Spinal cord (tissue), 10 donors: ENCODE data around the gene CNOT10. TPM values are rescaled to one million over a fixed set of nuclear protein-coding genes. Genes with fewer than 3 reads are reported as not detected.

Source experiments
- DNase-seq, 6 donors: peaks; one replicate each; pipeline versions ENCODE4 v3.0.0 to v3.0.0-alpha.2; 2013 to 2015; ENCODE audit warnings: low spot score in 6 of 6, low read depth in 4 of 6
- H3K27ac ChIP-seq: one replicate; pipeline ENCODE4 v1.5.1; 2013; ENCODE audit warnings: low read depth, low read length, control low read depth
- H3K27me3 ChIP-seq: one replicate; pipeline ENCODE4 v1.6.1; 2013; ENCODE audit warnings: low read length; ENCODE audit not compliant: control insufficient read depth, insufficient read depth
- H3K36me3 ChIP-seq: one replicate; pipeline ENCODE4 v1.6.1; 2013; ENCODE audit warnings: low read length; ENCODE audit not compliant: control insufficient read depth, insufficient read depth
- H3K4me1 ChIP-seq: one replicate; pipeline ENCODE4 v1.6.1; 2013; ENCODE audit warnings: low read length; ENCODE audit not compliant: control insufficient read depth, insufficient read depth
- H3K4me3 ChIP-seq: one replicate; pipeline ENCODE4 v1.5.1; 2013; ENCODE audit warnings: low read depth, low read length, control low read depth
- H3K9me3 ChIP-seq: one replicate; pipeline ENCODE4 v1.6.1; 2013; ENCODE audit warnings: low read length; ENCODE audit not compliant: control insufficient read depth, insufficient read depth
- WGBS: methylation state at CpG from one replicate; pipeline ENCODE4 v1.1.5; 2013; ENCODE audit warnings: missing lambda C conversion rate; ENCODE audit not compliant: insufficient coverage; 5-methylcytosine and 5-hydroxymethylcytosine counted together
- polyA plus RNA-seq, 2 donors: library from polyadenylated mRNA; unstranded; fragments of 120-200 nt; gene quantifications; one replicate each; pipeline ENCODE4 v1.2.1, GENCODE V29; 2013; ENCODE audit not compliant: insufficient read length in 2 of 2
- total RNA-seq, 2 donors: library from RNA; depleted of rRNA in 1 of 2; stranded (reverse); fragments of 120-200 nt in 1 of 2; fragments of >200 nt in 1 of 2; gene quantifications; one replicate each; pipeline versions ENCODE4 v1.2.3 to v1.2.4, GENCODE V29; 2013 to 2014
- donor health status: healthy.

CNOT10 gene
- total and polyA plus RNA-seq, 4 donors: 26.9 to 36.2 (median 33.7) TPM

DNA sequence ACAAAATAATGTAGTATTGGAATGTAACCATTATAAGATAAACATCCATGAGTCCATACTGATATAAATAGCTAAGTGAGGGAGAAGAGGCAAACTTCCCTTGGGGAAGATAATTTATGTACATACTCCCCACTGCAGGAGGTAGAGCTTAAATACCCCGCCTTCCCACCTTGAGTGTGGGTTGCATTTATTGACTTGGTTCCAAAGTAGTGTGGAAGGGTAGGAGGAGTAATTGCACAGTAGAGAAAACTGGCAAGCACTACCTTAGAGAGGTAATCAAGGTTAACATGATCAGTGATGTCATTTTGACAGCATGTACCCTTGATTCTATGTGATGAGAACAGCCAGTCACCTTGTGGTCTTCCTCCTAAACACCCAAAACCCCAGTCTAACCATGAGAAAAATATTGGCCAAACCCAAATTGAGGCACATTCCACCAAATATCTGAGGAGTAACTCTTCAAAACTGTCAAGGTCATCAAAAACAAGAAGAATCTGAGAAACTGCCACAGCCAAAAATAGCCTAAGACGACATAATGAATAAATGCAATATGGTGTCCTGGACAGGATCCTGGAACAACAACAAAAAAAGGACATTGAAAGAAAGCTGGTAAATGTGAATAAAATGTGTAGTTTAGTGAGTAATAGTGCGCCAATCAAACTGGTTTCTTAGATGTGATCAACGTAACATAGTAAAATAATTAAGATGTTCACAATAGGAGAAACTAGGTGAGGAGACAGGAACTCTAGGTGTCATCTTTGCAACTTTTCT, 774 bp upstream of the CNOT10 start:
- Histone ChIP-seq H3K36me3 (peaks cover 8% of the 10 kb centered on the region), H3K27ac (peak overlapping the region; percentile 91), H3K4me1 (peaks cover 6% of the 10 kb centered on the region), H3K27me3 (no peaks in the 10 kb centered on the region), H3K9me3 (no peaks in the 10 kb centered on the region), H3K4me3 (peak overlapping the region; percentile 85)
- peak in 1 of 6 donors; percentile 6 for DNase-seq
- no CpG with 5 or more reads among the region's 4 CpGs for WGBS

DNA sequence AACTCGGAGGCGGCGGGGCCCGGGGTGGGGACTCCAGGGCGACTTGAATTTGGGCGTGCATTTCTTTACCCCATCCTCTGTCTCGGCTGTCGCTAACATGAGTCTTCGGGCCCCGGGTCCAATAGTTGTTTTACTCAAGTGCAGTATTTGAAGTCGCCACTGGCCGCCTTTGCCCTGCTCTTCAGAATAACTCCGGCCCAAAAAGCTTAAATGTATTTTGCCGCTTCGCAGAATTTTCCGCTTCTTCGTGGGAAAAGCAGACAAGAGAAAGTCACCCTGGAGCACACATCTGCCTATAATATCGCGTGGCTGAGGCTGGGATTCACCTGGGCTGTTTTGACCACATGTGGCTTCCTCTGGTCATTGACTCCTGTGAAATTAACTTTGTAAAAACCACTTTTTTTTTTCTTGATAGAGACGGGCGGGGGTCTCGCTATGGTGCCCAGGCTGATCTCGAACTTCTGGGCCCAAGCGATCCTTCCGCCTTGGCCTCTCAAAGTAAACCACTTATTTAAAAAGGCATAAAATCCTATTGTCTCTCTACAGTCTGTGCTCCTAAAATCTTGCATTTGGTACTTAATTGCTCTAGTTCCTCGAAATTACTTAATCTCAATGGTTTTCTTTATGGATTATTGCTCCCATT, 676 bp downstream of the CNOT10 start:
- no peaks in the 10 kb centered on the region for H3K9me3 ChIP-seq
- WGBS: 5% methylated on average over 25 of the region's 26 CpGs
- DNase-seq: peak in 3 of 6 donors; percentile 8 to 49 (median 9)
- H3K36me3 ChIP-seq: peaks cover 8% of the 10 kb centered on the region
- H3K27ac ChIP-seq: peak overlapping the region; percentile 91
- H3K27me3 ChIP-seq: no peaks in the 10 kb centered on the region
- peaks cover 6% of the 10 kb centered on the region for H3K4me1 ChIP-seq
- peak overlapping the region; percentile 85 for H3K4me3 ChIP-seq

DNA sequence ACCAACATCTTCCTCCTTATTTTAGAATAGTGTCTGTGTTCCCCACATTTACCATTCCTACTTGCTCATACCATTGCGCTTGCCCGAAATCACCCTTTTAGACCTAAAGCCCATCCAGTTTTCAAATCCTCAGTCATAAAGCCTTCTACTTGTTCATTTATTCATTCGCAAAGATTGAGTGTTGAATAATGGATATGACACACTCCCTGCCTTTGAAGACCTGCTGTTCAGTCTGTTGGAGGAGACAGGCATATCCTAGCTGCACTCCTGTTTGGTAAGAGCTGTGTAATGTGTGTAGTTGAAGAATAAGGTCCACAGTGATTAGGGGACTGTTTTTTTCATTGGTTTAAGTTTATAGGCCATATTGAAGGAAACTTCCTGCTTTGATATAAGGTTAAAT, 1.7 kb downstream of the CNOT10 start:
- Histone ChIP-seq H3K36me3 (peaks cover 8% of the 10 kb centered on the region), H3K27ac (no peak overlapping the region), H3K4me3 (no peak overlapping the region), H3K27me3 (no peaks in the 10 kb centered on the region), H3K4me1 (peaks cover 6% of the 10 kb centered on the region), H3K9me3 (no peaks in the 10 kb centered on the region)
- DNase-seq: no peak
- WGBS: 67% methylated on average over 1 of the region's 3 CpGs

DNA sequence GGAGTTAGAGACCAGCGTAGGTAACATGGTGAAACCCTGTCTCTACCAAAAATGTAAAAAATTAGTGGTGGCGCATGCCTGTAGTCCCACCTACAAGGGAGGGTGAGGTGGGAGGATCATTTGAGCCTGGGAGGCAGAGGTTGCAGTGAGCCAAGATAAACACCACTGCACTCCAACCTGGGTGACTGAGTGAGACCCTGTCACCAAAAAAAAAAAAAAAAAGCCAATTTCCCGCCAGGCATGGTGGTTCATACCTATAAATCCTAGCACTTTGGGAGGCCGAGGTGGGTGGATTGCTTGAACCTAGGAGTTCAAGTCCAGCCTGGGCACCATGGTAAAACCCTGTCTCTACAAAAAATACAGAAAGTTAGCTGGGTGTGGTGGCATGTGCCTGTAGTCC, 6.9 kb downstream of the CNOT10 start:
- no peak for DNase-seq
- H3K9me3 ChIP-seq: no peaks in the 10 kb centered on the region
- no peaks in the 10 kb centered on the region for H3K27me3 ChIP-seq
- H3K27ac ChIP-seq: no peak overlapping the region
- no peak overlapping the region for H3K4me3 ChIP-seq
- peaks cover 8% of the 10 kb centered on the region for H3K36me3 ChIP-seq
- WGBS: 100% methylated on average over 1 of the region's 4 CpGs
- no peaks in the 10 kb centered on the region for H3K4me1 ChIP-seq

DNA sequence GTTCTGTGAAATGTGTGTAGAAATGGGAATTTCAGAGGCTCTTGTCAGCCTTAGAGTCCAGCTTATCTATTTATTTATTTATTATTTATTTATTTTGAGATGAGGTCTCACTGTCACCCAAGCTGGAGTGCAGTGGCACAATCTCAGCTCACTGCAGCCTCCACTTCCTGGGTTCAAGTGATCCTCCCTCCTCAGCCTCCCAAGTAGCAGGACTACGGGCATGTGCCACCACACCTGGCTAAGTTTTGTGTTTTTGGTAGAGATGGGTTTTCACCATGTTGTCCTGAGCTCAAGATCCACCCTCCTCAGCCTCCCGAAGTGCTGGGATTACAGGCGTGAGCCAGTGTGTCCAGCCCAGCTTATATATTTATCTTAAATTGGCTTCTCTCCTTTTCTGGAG, 11.5 kb downstream of the CNOT10 start:
- Histone ChIP-seq H3K9me3 (no peaks in the 10 kb centered on the region), H3K4me3 (no peak overlapping the region), H3K36me3 (no peaks in the 10 kb centered on the region), H3K27ac (no peak overlapping the region), H3K27me3 (no peaks in the 10 kb centered on the region), H3K4me1 (no peaks in the 10 kb centered on the region)
- no CpG with 5 or more reads among the region's 3 CpGs for WGBS
- DNase-seq: no peak

DNA sequence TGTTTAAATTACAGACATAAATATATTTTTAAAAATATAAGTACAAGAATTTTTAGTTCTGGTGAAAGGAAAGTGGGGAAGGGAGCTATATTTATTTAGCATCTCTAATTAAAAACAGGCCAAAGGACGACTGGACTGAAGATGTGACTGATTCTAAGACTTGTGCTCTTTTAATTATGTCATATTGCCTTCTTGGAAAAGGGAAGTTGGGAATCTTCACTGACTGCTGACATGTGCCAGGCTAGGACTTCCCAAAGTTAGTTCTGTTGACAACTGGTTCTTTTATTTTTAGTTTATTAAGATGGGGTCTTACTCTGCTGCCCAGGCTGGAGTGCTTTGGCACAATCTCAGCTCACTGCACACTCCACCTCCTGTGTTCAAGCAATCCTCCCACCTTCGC, 13.5 kb downstream of the CNOT10 start:
- Histone ChIP-seq H3K9me3 (no peaks in the 10 kb centered on the region), H3K4me1 (no peaks in the 10 kb centered on the region), H3K36me3 (no peaks in the 10 kb centered on the region), H3K4me3 (no peak overlapping the region), H3K27me3 (no peaks in the 10 kb centered on the region), H3K27ac (no peak overlapping the region)
- DNase-seq: no peak
- 100% methylated on average over 1 of the region's 2 CpGs for WGBS

DNA sequence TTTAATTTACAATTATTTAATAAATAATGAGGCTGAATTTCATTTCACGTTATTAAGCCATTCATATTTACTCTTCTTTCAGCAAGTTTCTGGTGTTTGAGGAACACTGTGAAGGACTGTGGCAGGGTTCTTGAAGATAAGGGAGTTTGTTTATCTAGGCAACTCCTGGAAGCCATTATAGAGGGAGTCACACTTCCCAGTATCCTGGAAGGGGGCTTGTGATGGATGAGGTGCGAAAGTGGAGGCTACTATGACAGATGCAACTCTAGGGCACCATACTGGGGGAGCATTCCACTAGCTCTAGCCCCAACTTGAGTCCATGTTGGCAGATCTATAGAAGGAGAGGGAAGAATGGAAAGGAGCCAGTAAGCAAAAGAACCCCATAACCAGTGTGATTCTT, 14.4 kb downstream of the CNOT10 start:
- H3K4me1 ChIP-seq: no peaks in the 10 kb centered on the region
- no peak overlapping the region for H3K27ac ChIP-seq
- H3K27me3 ChIP-seq: no peaks in the 10 kb centered on the region
- DNase-seq: no peak
- no peak overlapping the region for H3K4me3 ChIP-seq
- no CpG with 5 or more reads among the region's 2 CpGs for WGBS
- no peaks in the 10 kb centered on the region for H3K36me3 ChIP-seq
- no peaks in the 10 kb centered on the region for H3K9me3 ChIP-seq

DNA sequence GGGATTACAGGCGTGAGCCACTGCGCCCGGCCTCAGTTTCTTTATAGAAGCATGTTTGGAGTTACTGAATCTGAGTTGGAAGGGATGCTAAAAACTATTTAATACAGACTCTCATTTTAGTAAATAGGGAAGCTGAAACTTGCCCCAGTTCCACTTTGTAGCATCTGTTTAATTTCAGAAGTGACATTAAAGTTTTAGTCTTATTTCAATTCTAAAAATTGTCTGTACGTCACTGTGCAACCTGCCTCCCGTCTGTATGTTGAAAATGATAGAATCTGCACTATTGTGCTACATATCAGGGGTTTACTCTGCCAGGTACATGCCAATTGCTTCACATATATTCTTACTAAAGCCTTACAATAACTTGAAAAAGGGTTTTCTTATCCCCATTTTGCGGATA, 15.3 kb downstream of the CNOT10 start:
- Histone ChIP-seq H3K27ac (no peak overlapping the region), H3K9me3 (no peaks in the 10 kb centered on the region), H3K36me3 (no peaks in the 10 kb centered on the region), H3K27me3 (no peaks in the 10 kb centered on the region), H3K4me1 (no peaks in the 10 kb centered on the region), H3K4me3 (no peak overlapping the region)
- no CpG with 5 or more reads among the region's 6 CpGs for WGBS
- no peak for DNase-seq

DNA sequence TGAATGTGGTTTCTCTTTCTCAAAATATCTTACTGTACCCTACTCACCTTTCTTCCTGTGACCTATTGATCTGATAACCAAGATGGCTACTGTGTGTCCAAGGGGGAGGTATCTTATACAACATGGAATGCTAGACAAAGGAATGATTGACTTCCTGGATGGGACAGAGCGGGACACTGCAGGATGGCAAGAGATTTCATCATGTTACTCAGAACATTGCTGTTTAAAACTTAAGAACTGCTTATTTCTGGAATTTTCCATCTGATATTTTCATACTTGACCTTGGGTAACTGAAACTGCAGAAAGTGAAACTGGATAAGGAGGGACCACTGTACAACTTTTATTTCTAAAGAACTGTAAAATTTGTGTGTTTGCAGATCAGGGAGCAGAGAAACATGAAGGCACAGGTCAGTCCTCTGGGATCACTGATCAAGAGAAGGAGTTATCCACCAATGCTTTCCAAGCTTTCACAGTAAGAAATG, 18.5 kb downstream of the CNOT10 start:
- no peaks in the 10 kb centered on the region for H3K27me3 ChIP-seq
- H3K27ac ChIP-seq: no peak overlapping the region
- H3K9me3 ChIP-seq: no peaks in the 10 kb centered on the region
- H3K36me3 ChIP-seq: no peaks in the 10 kb centered on the region
- no peak overlapping the region for H3K4me3 ChIP-seq
- no peak for DNase-seq
- no peaks in the 10 kb centered on the region for H3K4me1 ChIP-seq
- no CpG with 5 or more reads among the region's 1 CpG for WGBS

DNA sequence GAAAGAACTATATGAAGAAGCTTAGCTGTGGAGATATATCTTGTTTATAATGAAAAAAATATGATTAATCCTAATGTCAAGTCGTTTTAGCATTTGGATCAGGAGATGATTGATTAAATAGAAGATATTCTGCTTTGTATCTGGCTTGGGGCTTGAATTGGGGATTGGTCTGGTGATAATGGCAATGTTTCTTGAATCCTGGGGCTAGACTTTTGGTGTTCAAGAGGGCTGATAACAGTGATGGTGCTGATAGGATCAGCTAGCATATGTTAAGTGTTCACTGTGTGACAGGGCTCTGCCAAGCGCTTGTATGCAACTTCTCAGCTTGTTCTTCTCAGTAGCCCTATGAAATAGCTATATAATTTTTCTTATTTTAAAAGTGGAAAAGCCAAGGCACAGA, 20.2 kb downstream of the CNOT10 start:
- Histone ChIP-seq H3K4me1 (no peaks in the 10 kb centered on the region), H3K9me3 (no peaks in the 10 kb centered on the region), H3K36me3 (no peaks in the 10 kb centered on the region), H3K4me3 (no peak overlapping the region), H3K27me3 (no peaks in the 10 kb centered on the region), H3K27ac (no peak overlapping the region)
- WGBS: no CpG with 5 or more reads among the region's 2 CpGs
- no peak for DNase-seq
